Erythroblast (primary cell): ENCODE results near the gene SCARB1.

Source experiments
- GATA1 ChIP-seq: IDR thresholded peaks from 2 replicates; pipeline ENCODE4 v1.6.1; 2011; ENCODE audit warnings: low read depth, mild to moderate bottlenecking, control low read depth, low read length, moderate library complexity
- POLR2A ChIP-seq: IDR thresholded peaks from 2 replicates; pipeline ENCODE4 v1.6.1; 2011; ENCODE audit warnings: mild to moderate bottlenecking, low read length

- TF ChIP-seq POLR2A (no peak), GATA1 (no peak)
These were observed 92.9 kb downstream of the SCARB1 start for GRCh38 chr12:124770728-124771127.
